Activated CD4-positive, alpha-beta T cell treated with anti-CD3 and anti-CD28 coated beads, Interleukin-2, amount 50 U/mL, for 4 hours (primary cell): ENCODE measurements around the gene GFOD1.
A peak's percentile ranks its signal among the peaks of the same experiment; 100 is the strongest.

Source experiments
- DNase-seq, 2 experiments: peaks; one replicate each; pipeline ENCODE4 v3.0.0-alpha.2; 2020

The GFOD1 gene

GRCh38 chr6:13484827-13485226 is 2.6 kb downstream of the GFOD1 start:
- DNase-seq = no peak

- DNase-seq = no peak
Observed at GRCh38 chr6:13484138-13484708, 3.2 kb downstream of the GFOD1 start.

GRCh38 chr6:13480631-13481501 is 6.5 kb downstream of the GFOD1 start:
- no peak for DNase-seq

- DNase-seq = no peak
Observed at GRCh38 chr6:13479971-13480434, 7.4 kb downstream of the GFOD1 start.

GRCh38 chr6:13479206-13479800 is 8.1 kb downstream of the GFOD1 start:
- no peak for DNase-seq

- DNase-seq = no peak
Observed at GRCh38 chr6:13478525-13478966, 8.9 kb downstream of the GFOD1 start.

GRCh38 chr6:13474787-13475186 is 12.6 kb downstream of the GFOD1 start:
- DNase-seq = no peak

GRCh38 chr6:13474360-13474759 is 13.0 kb downstream of the GFOD1 start:
- DNase-seq = no peak

- no peak for DNase-seq
Observed at GRCh38 chr6:13473768-13474165, 13.6 kb downstream of the GFOD1 start.

GRCh38 chr6:13472976-13473767 is 14.2 kb downstream of the GFOD1 start:
- no peak for DNase-seq

- DNase-seq = no peak
Observed at GRCh38 chr6:13472099-13472498, 15.3 kb downstream of the GFOD1 start.

GRCh38 chr6:13471184-13471583 is 16.2 kb downstream of the GFOD1 start:
- DNase-seq = no peak

GRCh38 chr6:13470238-13471140 is 16.9 kb downstream of the GFOD1 start:
- DNase-seq = no peak

GRCh38 chr6:13469693-13470092 is 17.7 kb downstream of the GFOD1 start:
- DNase-seq = no peak

- DNase-seq = no peak
Observed at GRCh38 chr6:13468839-13469238, 18.6 kb downstream of the GFOD1 start.

GRCh38 chr6:13467216-13467600 is 20.2 kb downstream of the GFOD1 start:
- DNase-seq = no peak

GRCh38 chr6:13466304-13467215 is 20.8 kb downstream of the GFOD1 start:
- peak; percentile 25 to 27 for DNase-seq

- DNase-seq = no peak
Observed at GRCh38 chr6:13465734-13466133, 21.7 kb downstream of the GFOD1 start.

GRCh38 chr6:13463941-13464340 is 23.5 kb downstream of the GFOD1 start:
- no peak for DNase-seq

- DNase-seq = no peak
Observed at GRCh38 chr6:13463328-13463717, 24.1 kb downstream of the GFOD1 start.
